ENCODE results near the gene CYBA.

CYBA gene

DNA sequence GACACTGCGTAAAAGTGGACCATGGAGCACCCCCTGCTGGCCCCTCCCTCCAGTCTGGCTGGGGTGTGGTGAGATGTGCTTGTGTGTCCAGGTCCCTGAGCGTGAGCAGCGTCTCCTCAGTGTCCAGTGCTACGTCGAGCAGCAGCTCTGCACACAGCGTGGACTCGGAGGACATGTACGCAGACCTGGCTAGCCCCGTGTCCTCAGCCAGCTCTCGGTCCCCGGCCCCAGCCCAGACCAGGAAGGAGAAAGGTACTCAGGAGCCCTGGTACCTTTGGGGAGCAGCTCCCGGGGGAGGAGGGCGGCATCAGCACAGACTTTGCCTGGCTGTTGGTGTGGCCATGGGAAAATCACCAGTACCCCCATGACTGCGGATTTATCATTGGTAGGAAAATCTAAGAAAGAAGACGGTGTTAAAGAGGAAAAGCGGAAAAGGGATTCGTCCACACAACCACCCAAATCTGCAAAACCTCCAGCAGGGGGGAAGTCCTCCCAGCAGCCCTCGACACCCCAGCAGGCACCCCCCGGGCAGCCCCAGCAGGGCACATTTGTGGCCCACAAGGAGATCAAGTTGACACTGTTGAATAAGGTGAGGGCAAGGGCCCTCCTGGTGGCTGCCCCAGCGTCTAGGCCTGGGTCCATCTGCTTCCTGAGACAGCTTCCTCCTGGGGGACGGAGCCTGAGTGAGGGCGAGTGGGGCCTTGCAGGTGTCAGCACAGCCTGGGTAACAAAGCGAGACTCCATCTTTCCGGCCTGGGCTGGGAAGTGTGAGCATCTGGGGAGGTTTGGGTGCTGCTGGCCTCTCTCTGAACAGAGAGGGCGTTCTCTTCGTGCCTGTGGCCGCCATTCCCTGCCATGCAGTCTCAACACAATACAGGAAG, 23.1 kb downstream of the CYBA start:
- DNase-seq, result no peak

DNA sequence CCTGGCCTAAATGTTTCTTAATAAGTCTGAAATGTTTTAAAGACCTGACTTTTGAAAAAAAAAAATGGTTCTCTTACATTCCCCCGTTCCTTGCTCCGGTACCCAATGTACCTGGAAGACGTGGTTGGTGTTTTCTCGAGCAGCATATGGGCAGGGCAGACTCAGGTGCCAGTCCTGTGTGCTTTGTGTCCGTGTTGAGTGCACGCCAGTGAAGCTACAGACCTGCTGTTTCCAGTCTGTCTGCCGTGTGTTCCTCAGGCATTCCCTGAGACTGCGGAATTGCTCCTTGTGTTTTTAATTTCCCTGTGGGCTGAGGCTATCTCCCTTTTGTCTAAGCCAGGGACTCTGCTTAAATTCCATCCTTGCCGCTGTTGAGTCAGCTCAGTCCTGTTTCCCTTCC, 24.2 kb downstream of the CYBA start:
- DNase-seq, result no peak

DNA sequence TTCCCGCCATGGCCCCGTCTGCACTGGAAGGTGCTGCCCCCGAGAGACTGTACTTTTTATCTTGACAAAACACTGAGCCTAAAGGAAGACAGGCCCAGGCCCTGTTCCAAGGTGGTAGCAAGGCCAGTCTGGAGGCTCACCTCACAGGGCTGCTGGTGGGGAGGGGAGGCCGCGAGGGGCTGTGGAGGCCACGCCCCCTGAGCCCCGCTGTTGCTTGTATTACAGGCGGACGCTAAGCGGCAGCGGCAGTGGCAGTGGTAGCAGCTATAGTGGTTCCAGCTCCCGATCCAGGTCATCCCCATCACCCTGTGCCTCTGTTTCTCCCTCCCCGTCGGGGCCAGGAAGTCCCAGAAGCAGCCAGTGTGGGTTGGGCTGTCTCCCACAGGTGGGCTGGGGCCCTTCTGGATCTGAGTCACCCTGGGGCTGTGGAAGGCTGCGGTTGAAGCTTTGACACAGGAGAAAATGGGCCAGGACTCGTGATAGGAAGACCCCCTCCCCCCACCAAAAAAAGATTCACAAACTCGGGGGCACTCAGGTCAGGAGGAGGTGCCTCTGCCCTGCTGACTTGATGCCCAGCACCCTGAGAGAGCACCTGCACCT, 25.8 kb downstream of the CYBA start:
- DNase-seq, result no peak

DNA sequence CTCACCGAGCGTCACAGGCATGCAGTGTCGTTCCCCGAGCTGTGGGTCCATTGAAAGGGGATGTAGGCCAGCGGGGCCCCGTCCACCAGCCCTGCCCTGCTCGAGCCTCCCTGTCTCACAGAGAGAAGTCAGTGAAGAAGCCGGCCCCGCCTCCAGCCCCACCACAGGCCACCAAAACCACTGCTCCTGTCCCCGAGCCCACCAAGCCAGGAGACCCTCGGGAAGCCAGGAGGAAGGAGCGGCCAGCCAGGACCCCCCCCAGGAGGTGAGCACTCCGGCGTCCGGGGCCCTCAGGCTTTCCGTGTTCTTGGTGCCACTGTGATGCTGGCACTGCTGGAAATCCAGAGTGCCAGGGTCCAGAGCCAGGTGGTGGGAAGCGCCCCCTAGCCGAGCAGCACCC, 26.4 kb downstream of the CYBA start:
- no peak for DNase-seq

DNA sequence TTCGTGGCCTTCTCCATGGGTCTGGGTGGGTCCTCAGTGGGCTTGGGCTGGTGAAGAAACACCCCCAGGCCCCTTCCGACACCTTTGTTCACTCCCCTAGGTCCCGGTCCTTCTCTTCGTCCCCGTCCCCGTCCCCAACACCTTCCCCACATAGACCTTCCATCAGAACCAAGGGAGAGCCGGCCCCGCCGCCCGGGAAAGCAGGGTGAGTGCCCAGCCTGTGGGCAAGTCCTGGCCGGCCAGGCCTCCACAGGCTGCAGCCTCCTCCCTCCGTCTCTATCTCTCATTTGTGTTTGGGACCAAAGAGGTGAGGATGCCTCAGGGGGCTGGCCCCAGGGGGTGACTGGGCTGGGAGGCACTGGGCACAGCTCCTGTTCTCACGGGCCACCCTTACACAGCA, 27.0 kb downstream of the CYBA start:
- DNase-seq, result no peak

DNA sequence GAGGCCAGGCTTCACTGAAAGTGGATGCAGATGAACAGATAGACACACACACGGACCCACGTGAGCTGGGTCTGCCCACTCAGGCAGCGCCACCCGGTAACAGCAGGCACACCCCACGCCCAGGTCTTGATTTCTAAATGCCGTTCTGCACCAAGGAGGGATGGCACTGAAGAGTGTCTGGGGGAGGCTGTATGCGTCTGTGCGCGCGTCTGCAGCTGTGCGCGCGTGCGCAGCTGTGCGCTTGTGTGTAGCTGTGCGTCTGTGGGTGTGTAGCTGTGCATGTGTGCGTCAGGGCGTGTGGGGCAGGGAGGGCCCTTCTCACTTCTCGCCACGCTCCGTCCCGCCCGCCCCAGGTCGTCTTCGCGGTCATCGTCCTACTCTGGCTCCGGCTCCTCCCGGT, 28.0 kb downstream of the CYBA start:
- no peak for DNase-seq

DNA sequence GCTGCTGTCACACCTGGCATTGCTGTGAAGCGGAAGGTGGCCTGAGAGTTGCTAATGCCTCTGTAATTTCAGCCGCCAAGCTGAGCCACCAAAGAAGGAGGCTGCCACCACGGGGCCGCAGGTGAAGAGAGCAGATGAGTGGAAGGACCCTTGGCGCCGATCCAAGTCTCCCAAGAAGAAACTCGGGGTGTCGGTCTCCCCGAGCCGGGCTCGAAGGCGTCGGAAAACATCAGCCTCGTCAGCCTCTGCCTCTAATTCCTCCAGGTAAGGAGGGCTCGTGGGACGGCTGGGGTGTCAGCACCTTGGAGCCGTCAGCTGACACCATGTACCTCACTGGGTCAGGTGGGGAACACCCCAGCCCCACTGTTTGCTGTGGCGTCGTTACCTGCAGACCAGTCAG, 28.7 kb downstream of the CYBA start:
- DNase-seq, result no peak

DNA sequence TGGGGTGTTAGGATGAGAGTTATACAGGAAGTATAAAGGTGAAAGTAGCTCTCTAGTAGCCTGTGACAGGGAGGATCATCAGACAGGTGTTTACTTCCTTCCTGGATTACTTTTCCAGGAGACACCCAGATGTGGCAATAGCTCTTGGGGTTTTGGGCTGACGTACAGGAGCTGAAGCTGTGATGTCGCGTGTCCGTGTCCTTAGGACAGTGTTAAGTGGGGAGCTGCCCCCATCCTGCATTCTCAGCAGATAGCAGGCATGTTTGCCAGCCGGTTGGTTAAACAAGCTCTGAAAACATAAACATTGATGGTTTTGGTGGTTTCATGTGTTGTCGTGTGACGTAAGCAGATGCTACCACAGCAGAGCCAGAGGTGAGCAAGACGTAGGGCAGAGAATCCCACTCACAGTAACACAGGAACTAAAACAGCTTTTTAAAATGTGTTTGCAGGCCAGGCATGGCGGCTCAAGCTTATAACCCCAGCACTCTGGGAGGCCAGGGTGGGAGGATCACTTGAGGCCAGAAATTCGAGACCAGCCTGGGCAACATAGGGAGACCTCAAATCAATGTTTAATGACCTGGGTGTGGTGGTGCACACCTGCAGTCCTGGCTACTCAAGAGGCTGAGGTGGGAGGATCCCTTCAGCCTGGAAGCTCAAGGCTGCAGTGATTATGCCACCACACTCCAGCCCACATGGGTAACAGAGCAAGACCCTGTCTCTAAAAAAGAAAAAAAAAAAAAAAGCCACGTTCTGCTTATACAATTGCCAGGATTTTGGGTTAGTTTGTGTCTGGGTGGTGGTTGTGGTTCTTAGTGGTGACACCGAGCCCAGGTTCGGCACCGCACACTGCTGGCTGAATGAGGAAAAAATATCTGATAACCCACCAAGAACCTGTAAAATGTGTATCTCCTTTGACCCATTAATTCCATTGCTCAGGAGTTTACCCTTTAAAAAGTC, 30.7 kb downstream of the CYBA start:
- peak; percentile 65 for DNase-seq

DNA sequence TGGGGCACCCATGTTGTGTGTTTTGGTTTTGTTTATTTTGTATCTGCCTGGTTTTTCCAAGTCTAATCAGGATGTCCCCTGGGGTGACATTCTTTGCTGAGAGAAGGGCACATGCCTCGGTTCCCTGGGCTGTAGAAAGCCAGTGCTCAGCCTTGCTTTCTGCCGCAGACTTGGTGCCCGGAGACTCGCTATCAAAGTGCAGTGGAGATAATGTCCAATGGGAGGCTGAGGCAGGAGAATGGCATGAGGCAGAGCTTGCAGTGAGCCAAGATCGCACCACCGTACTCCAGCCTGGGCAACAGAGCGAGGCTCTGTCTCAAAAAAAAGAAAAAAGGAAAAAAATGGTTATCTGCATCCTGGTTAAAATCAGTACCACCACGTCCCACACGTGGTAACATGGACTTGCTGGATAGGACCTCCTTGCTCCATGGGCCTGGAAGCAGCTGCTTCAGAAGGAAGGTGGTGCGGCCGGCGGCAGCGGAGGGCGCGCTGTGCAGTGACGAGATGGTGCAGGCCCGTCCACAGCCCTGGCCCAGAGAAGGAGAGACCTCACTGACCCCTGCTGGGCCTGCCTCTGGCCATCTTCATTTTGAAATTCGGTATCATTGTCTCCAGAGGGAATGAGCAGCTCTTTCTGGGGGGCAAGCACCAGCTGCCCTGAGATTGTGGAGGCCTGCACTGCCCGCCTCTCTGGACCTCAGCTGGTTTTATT, 31.7 kb downstream of the CYBA start:
- DNase-seq, result no peak

DNA sequence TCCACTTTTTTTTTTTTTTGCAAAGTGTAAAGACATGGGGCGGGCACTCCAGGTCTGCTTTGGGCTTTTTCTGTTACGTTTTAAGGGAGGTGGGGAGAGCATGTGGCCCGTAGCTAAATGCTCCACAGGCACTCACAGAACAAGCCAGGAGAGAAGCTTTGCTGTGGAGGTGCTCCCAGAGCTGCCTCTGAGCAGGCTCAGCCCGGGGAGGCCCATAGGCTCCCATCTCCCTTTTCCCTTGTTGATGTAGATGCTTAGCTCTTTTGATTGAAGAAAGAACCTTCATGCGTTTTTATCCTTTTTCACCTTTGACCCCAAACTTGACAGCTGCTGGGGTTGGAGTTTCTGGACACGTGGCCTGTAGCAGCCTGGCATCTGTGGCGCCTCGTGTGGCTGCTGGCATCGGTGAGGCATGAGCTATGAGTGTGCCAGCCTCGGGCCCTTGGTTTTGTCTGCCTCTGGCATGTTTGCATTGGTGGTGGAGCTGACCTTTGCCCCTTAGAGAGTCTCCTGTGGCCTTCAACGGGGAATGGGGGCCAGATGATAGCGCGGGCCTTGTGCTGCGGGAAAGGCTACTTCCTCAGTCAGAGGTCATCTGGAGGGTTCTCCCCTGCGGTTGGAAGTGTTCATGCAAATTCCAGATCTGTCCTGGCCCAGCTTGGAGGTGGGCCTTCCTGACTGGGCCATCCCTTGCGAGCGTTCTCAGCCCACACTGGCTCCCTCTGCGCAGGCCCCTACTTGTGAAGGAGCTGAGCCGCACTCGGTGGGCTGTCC, 32.5 kb downstream of the CYBA start:
- DNase-seq, result no peak

DNA sequence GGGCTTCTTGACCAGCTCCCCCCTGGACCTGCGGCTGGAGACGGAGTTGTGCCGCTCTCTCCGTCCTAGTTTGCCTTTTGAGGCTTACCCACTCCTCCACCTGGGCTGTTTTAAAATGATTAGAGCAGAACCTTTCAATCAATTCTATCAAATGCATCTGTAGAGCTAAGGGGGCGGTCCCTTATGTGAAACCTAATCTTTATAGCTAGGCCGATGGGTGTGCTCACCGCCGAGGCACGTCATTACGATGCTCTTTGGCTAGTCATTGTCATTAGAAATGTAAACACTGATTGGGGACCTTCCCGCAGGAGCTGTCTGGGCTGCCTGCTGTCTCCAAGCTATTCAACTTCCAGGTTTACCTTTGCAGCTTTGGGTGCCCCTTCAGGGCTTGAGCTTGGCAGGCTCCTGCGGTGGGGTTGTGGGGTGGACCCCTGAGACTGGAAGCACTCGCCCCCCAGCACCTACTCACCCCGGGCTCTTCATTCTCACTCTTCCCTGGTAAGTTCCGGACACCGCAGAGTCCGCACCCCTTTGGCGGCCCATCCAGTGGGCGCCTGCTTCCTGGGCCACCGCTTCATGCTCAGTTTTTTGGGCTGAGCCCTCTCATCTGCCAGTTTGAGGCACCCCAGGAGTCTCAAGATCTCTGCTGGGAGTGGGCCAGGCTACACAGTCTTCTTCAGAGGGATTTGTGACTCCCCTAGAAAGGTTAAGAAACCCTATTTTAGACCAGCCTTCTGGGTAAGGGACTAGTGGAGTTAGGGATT, 33.4 kb downstream of the CYBA start:
- DNase-seq, result no peak

DNA sequence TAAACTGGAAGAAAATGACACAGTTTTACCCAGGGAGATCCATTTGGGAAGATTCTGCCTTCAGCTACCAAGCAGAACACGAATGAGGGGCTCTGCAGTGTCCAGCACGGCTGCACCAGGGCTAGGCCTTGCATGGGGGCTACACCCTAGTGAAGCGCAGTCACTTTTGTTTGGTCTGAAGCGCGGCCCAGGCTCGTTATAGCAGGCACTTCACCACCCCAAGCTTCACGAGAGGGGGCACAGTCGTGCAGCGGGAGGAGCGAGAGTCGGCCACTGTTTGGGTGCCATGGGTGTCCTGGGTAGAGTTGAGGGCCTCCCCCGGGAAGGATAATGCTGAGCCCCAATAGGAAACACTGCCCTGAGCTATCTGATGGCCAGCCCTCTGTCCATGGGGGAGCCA, 34.1 kb downstream of the CYBA start:
- no peak for DNase-seq

DNA sequence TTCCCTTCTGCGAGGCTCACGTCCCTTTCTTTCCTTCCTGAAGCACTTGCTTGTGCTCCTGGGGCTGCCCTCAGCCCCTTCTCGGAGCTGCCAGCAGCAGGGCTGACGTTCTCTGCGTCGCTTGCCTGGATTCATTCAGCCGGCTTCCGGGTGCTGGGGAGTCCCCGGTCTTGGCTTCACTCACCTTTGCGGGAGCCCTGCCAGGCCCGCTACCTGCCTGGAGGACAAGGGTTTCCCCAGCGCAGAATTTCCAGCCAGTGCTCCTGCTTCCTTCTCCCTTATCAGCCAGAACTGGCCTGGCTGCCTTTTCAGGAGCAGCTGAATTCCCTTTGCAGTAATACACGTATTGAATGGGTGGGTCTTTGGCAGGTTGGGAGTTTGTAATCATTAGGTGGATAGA, 34.5 kb downstream of the CYBA start:
- no peak for DNase-seq

DNA sequence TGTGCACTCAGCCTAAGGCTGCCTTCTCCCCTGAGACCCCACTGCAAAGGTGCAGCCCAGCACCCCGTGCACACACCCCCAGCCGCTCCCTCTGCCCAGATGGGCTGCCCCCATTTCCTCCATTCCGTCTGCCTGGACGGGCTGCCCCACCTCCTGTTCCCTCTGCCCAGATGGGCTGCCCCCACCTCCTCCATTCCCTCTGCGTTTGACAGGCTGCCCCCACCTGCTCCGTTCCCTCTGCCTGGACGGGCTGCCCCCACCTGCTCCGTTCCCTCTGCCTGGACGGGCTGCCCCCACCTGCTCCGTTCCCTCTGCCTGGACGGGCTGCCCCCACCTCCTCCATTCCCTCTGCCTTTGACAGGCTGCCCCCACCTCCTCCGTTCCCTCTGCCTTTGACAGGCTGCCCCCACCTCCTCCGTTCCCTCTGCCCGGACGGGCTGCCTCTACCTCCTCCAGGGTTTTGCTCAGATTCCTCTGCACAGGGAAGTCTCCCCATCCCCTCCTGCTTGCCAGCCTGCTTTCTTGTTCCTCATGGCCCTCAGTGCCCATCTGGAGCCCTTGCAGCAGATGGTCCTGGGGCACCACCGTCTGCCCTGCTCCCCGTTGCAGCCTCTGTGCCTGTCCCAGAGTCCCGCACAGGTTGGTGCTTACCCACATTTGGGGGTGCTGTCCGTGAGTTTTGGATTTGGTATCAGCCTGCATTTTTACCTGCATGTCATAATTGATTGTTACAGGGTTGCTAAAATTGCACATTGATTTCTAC, 35.9 kb downstream of the CYBA start:
- DNase-seq, result no peak

DNA sequence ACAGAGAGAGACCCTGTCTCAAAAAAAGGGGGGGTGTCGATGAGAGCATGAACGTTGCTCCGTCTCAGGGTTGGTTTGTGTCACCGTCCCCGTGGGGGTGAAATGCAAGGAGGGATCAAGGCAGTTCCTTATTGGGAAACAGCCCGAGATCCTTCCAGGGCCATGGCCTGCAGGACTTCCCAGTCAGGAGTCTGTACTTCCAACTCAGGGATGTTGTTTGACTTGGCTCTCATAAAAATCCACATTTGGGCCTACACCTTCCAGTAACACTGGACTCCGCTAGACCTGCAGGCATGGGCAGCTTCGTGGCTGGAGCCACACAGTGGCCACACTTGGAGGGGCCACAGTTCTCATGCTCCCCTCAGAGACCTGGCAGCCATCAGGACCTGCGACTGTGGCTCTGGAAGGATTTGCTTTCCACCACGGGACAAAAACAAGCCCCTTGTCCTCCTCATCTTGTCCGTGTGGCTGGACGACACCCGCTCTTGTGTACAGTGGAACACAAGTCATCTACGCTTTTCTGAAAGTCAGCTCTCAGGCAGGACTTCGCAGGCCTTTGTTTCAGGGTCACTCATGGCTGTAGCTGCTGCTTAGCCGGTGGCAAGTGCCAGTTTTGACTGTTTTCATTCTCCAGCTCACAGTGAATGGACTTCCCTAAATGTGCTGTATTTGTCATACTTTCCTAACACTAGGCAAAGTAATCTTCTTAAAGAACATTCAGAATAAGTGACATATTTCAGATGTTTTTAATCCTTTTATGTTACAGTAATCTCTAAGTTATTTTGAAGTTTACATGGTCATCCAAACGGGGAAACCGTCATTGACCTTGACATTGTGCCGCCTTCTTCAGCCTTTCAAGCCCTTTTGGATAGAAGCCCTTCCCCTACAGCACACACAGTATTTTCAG, 36.7 kb downstream of the CYBA start:
- no peak for DNase-seq

DNA sequence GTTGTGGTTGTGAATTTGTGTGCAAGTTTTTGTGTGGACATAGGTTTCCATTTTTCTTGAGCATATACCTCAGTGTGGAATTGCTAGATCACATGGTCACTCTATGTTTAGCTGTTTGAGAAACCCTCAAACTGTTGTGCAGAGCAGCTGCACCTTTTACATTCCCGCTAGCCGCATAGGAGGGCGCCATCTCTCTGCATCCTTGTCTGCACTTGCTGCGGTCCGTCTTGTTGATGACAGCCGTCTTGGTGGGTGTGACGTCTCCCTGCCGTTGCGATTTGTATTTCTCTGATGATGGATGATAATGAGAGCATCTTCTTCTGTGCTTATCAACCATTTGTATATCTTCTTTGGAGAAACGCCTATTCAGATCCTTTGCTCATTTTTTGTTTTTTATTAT, 37.6 kb downstream of the CYBA start:
- no peak for DNase-seq

DNA sequence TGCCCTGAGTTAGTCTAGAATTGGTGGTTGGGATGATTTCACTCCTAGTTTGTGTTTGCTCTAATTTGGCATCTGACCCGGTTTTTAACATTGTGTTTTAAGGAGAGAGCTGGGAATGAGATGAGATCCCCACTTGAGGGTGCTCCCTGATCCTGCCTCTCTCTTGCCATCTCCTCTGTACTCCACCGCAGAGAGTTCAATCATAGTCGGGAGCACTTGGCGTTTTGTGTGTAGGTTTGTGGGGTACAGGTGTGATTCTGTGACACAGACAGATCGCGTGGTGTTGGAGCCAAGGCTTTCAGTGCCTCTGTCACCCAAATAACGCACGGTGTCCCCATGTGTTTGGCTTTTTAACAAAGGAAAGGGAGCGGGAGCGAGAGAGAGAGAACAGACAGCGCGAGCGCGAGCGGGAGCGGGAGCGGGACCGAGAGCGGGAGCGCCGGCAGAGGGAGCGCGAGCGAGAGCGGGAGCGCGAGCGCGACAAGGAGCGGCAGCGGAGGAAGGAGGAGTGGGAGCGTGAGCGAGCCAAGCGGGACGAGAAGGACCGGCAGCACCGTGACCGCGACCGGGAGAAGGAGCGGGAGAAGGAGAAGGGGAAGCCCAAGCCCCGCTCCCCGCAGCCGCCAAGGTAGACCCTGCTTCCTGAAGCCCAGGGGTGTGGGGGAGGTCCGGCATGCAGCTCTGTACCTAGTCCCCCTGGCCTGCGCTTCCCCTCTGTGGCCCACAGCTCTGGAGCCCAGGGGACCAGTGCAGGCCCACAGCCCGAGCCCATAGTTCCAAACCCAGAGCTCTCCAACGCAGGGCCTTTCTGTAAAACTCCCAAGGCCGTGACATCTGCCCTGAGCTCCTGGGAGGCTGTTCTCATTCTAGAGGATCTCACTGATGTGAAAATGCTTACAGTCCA, 39.7 kb downstream of the CYBA start:
- DNase-seq, result no peak

DNA sequence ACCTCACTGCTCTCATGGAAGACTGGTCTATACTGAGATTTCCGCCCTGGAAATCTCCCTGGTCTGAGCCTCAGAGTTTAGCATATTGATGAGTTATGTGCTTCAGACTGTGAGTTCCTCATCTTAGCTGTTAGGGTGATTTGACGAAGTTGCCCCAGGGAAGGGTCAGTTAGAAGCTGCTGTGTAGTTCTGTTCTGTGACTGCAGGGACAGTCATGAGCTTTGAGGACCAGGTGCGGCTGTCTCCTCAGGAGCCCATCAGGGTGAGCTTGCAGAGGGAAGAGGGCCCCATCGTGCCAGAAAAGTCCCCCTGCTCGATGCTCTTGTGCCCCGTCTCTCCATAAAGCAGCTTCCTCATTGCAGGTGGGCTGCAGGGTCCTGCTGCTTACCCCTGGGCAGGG, 40.8 kb downstream of the CYBA start:
- DNase-seq, result no peak

All from activated CD4-positive, alpha-beta T cell treated with anti-CD3 and anti-CD28 coated beads, Interleukin-2, amount 50 U/mL, for 1 hour (primary cell).